ENCODE measurements around the gene FSD1L.
"Not testable (repeated sequence)": the region's sequence is repeated elsewhere in the genome, so short reads cannot be mapped to it uniquely, and the experiment has no call there.

Gene FSD1L

DNA sequence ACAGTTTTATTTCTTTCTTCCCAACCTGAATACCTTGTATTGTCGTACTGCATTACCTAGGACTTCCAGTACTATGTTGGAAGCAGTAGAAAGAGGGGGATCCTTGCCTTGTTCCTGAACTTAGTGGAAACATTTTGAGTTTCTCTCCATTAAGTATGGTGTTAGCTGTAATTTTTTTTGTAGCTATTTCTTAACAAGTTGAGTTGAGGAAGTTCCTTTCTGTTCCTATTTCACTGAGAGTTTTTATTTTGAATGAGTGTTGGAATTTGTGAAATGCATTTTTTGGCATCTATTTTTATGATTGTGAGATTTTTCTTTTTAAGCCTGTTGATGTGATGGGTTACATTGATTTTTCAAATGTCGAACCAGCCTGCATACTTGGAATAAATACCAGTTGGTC lies 49.0 kb downstream of the FSD1L start:
- DNase-seq = no peak

DNA sequence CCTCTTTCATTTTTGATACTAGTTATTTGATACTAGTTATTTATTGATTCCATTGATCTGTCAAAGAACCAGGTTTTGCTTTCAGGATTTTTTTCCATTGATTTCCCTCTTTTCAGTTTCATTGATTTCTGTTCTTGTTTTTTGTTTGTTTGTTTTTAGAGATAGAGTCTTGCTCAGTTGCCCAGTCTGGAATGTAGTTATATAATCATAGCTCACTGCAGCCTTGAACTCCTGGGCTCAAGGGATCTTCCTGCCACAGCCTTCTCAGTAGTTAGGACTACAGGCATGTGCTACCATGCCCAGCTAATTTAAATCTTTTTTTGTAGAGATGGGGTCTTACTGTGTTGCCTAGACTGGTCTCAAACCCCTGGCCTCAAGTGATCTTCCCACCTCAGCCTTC lies 49.9 kb downstream of the FSD1L start:
- no peak for DNase-seq

- no peak for DNase-seq
These were observed 52.4 kb downstream of the FSD1L start for GRCh38 chr9:105500108-105500766.

DNA sequence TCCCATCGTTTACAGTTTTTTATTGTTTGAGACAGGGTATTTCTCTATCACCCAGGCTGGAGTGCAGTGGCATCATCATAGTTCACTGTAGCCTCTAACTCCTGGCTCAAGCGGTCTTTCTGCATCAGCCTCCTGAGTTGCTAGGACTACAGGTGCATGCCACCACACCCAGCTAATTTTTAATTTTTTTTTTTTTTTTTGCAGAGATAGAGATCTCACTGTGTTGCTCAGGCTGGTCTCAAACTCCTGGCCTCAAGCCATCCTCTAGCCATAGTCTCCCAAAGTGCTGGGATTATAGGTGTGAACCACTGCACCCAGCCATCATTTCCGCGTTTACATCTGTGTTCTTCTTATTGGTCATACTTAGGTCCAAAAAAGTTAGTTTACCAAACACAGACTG lies 53.6 kb downstream of the FSD1L start:
- DNase-seq = no peak

DNA sequence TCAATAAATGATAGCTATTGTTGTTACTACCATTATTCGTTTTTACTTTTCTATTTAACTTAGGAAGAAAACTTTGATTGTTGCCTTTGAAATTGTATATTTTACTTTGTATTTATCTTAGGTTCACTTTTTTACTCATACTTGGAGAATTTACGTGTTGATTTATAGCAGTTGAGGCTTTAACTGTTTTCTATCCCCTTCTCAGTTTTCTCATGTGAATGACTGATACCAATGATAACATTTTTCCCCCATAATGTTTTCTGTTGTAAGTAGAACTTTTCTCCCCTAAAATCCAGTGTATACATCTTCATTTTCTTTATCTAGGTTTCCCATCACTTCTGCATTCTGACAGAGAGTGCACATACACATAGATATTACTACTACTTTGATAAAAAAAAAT lies 54.4 kb downstream of the FSD1L start:
- DNase-seq = no peak

DNA sequence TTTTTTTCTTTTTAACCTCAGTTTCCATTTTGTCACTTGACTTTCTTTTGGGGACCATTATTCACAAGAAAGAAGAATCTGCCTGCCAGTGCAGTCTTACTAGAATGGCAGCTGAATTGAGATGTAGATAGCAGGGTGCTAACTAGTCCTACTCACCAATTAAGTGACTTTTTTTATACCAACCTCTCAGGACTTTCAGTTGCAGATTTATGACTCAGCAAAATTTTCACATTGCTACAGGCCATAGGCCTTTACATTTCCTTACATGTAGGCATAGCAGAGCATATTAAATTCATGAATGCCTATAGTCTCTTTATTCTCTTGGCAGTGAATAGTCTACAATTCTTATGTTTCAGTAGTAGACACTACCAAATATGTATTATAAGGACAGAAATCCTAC lies 56.0 kb downstream of the FSD1L start:
- DNase-seq = no peak

DNA sequence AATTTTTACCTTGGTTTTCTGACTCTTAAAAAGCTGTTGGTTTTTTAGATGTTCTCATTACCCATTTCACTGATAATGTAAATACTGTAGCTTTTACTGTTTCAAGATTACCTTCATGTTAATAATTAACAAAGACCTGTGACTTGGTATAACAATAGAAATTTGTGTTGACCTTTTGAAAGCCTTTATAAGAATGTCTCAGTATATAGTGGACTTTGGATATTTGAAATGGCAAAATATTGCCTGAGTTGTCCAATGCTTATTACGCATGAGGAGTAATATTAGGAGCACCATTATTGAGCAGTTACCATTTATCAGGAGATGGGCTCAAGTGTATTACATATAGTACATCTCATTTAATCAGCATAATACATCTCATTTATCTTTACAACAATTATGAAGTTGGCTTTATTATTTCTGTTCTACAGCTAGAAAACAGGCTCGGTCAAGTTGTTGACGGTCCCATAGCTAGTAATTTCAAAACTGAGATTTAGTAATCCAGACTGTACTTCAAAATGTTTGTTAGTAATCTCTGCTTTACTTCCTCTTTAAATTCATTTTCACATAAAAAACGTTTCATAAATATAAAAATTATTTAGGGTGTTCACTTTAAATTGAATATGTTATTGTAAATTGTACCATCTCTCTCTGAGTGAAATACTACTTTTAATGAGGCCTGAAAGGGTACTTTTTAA lies 59.4 kb downstream of the FSD1L start:
- DNase-seq = no peak

DNA sequence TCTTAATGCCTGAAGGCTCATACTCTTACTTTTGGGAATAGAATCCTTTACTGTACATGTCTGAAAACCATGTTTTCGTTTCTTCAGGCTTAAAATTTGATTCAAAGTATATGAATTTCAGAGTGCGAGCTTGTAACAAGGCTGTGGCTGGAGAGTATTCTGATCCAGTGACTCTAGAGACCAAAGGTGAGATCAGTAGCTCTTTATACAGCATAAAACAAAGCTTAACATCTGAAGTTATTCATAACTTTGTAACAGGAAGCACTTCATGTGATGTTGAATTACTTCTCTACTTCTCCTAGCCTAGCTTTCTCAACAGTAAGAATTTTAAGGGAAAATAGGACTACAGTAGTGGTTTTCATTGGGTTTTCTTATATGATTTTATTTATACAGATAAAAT lies 60.7 kb downstream of the FSD1L start:
- DNase-seq = no peak

DNA sequence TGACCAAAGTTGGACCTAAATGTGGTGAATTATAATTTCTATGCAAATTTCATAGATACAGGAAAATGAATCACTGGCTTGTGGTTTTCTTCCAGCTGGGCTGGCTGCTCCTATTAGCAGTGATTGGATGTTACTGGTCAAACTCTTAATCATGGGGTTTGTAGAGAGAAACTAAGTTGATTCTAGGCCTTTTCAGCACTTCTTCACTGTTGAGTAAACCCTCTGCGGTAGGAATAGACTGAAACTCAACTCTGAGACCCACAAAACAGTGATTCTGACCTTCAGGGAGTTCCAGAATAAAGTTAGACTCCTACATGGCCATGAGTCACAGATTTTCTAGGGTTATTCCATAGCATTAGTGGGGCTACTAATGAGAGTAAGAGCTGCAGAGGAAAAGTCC lies 62.2 kb downstream of the FSD1L start:
- DNase-seq = no peak

DNA sequence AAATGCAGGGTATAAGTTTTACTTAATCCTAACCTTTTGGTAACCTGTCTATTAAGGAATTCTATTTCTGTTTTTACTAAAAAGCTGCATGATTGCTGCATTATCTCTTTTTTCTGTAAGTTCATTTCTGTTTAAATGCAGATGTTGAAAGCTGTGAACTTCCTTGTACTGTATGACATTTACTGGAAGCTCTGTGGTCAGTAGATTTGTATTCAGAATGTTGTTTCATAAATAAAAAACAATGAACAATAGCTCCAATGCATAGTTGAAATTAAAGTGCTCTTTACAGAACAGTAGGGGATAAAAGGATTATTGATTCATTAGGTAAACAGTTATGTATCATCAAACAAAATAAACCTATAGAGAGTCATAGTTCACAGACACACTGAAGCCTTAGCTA lies 63.6 kb downstream of the FSD1L start:
- no peak for DNase-seq

- DNase-seq = no peak
These were observed 68.1 kb downstream of the FSD1L start for GRCh38 chr9:105515811-105516413.

GRCh38 chr9:105519710-105520369 lies 72.0 kb downstream of the FSD1L start:
- DNase-seq = not testable (repeated sequence)

GRCh38 chr9:105520992-105521391 lies 73.2 kb downstream of the FSD1L start:
- not testable (repeated sequence) for DNase-seq

- not testable (repeated sequence) for DNase-seq
These were observed 75.0 kb downstream of the FSD1L start for GRCh38 chr9:105522618-105523385.

GRCh38 chr9:105531530-105531929 lies 83.7 kb downstream of the FSD1L start:
- no peak for DNase-seq

GRCh38 chr9:105535920-105536668 lies 88.3 kb downstream of the FSD1L start:
- DNase-seq = no peak

- DNase-seq = no peak
These were observed 91.6 kb downstream of the FSD1L start for GRCh38 chr9:105539452-105539851.

DNA sequence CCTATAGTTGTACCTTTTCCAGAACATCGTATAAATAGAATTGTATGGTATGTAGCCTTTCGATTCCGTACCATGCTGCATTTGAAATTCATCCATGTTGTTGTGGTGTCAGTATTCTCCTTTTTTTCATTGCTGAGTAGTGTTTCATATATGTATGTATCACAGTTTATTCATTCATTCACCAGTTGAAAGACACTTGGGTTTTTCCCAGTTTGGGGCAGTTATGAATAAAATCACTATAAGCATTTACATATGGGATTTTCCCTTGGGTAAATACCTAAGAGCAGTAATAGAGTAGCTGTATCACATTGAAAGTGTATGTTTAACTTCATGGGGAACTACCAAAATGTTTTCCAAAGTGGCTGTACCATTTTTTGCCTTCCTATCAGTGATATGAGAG lies 94.0 kb downstream of the FSD1L start:
- DNase-seq = no peak

DNA sequence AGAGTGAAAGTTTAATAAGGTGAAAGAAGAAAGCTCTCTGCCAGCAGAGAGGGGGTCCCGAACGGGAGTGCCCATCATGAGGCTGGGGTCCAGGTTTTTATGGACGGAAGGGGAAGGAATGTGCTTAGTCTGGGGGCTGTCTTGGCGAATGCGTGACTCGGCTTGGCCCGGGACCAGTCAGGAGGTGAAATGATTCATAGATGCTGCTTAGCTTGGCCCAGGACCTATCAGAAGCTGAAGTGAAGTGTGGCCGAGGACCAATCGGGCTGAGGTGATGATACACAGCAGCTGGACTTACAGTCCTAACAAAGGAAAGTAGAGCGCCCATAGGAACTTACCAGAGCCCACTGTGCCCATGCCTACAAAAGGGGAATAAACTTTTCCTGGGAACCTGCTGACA lies 106.2 kb downstream of the FSD1L start:
- no peak for DNase-seq

- DNase-seq = peak; percentile 69 to 85
These were observed 110.2 kb downstream of the FSD1L start, which contains the start of gene FKTN for GRCh38 chr9:105557804-105558610. Gene FKTN (plus strand): TSS chr9:105558131. CDS start chr9:105575033, 16,902 bp downstream.

DNA sequence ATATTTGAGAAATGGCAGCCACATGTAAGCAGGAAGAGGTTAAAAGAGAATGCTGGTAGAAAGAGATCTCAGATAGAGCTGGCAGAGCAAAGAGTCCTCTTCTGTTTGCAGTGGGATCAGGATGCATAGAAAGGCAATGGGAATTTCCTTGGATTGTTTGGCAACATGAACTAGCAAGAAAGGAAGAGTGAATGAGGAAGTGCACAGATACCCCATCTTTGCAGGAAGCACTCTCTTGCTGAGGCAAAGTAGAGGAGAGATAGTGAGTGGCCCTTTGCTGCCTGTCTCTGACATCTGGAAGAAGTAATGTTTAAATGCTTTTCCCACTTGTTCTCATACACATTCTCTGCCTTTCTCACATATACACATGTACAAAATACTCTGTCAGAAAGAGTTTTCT lies 124.6 kb downstream of the FSD1L start:
- no peak for DNase-seq
